ENCODE measurements around the gene C4orf17. TPM values are rescaled to one million over a fixed set of nuclear protein-coding genes. Genes with fewer than 3 reads are reported as not detected.

The C4orf17 gene
- total and polyA plus RNA-seq, 2 of the 8 experiments (the other 6 are each of a cell fraction or from before 2014, with no cell fraction given), result not detected

DNA sequence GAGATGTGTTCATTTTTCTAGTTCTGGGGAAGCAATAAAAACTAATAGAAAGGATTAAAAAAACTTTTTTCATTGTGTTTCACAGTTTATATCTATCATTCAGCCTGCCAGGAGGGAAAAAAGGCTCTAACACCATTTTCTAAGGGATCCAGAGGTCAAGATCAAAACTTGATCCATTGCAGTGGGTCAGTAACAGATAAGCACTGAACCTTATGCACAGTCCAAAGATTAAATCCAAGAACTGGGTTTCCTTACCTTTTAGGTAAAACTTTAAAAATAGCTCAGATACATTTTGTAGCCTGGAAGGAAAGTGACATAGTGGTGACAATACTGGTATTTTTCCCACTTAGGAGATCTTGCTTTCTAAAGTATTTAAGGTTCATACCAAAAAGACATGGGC, 76.5 kb downstream of the C4orf17 start (continued):
- no peak for TF ChIP-seq MAFK (IDR thresholded peaks at IDR 0.05; ENCODE audit: low read depth, low read length)

All from H1 (cell line).